CD4-positive, alpha-beta T cell treated with Interleukin-15 for 4 hours (primary cell): ENCODE data around the gene IYD.
"Not testable (repeated sequence)": the region's sequence is repeated elsewhere in the genome, so short reads cannot be mapped to it uniquely, and the experiment has no call there.

Experiments used
- DNase-seq: peaks from one replicate; pipeline ENCODE4 v3.0.0-alpha.2; 2020; ENCODE audit warnings: low spot score

Gene IYD

GRCh38 chr6:150352321-150353296 lies 16.2 kb upstream of the IYD start:
- no peak for DNase-seq

GRCh38 chr6:150353445-150353844 lies 15.4 kb upstream of the IYD start:
- no peak for DNase-seq

- DNase-seq, result no peak
Observed at GRCh38 chr6:150354754-150355571, 13.8 kb upstream of the IYD start.

DNA sequence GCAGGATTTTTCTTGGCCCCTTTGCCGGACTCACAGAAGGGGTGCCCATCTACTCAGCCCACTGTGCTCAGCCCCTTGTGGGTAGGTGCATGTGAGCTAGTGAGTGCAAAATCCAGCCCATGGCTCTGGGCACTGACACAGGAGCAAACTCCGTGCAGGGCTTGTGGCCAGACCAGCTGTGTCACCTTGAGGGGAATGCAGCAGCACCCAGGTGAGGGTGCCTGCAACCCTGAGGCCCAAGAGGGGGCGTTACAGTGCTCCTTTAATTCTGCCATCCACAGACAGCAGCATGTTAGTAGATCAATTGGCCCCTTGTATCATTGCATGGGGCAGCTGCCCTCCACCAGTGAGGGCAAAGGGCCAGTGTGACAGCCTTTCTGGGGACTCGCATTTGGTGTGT lies 12.9 kb upstream of the IYD start:
- DNase-seq, result no peak

GRCh38 chr6:150361876-150362275 lies 6.9 kb upstream of the IYD start:
- DNase-seq, result no peak

- no peak for DNase-seq
Observed at GRCh38 chr6:150363733-150364132, 5.1 kb upstream of the IYD start.

DNA sequence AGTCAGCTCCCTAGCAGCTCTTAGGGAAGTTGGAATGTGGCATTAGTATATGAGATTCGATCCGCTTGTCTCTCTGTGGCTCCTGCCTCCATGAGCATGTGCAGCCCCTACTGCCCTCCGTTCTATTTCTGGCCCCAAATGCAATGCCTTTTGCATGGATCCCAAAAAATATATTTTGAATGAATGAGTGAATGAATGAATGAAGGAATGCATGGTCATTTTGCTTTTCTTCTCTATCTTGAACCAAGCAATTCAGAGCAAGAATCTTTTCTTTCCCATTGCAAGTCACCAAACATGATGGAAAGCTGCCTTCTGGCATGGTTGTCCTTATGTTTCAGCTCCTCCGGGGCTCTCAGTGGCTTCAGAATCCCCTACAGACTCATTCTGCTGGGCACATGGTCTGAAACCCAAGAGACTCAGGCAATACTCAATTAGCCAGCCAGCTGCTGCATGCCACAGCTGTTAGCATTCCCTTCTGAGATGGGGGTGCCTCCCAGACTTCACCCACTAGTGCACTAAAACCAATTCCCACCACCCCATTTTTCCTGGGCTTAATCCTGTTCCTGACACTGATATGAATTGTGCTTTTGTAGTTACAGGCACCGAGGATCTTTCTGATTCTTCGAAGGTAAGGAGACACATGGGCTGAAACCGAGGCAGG lies 2.6 kb upstream of the IYD start:
- DNase-seq, result no peak

DNA sequence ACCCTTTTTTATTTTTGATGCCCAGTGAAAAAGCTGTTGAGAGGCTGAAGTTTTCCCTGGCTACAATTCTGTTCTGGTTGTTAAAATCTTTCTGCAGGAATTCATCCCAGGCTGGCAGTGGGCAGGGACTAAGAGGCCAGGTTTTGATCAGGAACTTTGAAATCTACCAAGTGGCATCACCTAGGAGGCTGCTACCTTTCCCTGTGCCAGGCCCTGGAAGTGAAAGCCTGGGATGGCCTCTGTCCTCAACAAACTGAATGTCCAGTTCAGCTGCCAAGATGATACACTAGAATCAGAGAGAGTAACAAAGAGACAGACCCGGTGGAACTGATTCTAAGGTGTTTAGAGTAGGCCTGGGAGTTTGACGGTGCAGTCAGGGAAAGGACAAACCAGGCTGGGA lies 596 bp downstream of the IYD start:
- DNase-seq, result no peak

DNA sequence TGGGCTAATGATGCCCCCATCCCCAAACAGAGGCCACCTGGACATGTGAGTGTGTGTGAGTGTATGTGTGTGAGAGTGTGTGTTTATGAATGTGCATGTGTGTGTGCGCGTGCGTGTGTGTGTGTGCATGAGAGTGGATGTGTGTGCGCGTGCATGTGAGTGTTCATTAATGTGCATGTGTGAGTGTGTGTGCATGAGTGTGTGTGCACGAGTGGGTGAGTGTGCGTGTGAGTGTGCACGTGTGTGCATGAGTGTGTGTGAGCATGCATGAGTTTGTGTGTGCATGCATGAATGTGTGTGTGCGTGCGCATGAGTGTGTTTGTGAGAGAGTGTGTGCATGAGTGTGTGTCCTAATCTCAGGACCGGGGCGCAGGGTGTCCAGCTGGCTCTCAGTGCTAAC lies 1.3 kb downstream of the IYD start:
- no peak for DNase-seq

DNA sequence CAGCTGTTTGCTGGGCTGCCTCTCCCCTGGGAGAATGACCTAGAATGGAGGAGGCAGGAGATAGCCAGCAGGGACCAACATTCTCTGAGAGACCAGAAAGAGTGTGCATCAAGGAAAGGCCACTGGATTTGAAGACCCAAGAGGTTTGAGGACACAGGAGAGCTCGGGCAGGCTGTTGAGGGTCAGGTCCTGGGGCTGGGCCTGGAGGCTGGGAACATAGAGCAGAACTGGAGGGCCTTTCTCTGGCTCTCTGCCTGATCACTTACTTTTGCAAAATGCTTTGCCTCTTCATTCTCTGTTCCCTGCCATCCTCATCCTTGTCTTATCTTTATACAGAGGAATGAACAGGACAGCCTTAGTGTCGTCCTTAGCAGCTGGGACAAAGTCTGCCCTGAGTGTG lies 2.5 kb downstream of the IYD start:
- no peak for DNase-seq

- DNase-seq, result no peak
Observed at GRCh38 chr6:150372051-150372450, 3.2 kb downstream of the IYD start.

DNA sequence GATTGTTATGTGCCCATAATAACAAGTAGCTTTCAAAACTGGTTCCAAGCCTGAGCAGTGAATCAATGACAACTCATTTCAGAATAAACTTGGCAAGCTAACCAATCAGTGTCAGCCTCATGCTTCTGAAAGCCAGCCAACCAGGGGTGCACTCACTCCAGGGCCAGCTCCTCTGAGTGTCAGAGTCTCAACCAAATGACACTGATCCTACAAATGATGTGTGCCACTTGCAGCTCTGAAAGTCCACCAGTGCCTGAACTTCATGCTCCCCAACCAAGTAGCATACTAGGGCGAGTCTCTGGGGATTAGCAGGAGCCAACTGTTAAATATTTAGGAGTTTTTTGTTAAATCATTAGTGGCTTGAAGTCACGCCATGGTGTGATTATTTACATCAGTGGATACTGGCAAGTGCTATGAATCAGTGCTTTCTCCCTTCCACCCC lies 4.5 kb downstream of the IYD start:
- no peak for DNase-seq

DNA sequence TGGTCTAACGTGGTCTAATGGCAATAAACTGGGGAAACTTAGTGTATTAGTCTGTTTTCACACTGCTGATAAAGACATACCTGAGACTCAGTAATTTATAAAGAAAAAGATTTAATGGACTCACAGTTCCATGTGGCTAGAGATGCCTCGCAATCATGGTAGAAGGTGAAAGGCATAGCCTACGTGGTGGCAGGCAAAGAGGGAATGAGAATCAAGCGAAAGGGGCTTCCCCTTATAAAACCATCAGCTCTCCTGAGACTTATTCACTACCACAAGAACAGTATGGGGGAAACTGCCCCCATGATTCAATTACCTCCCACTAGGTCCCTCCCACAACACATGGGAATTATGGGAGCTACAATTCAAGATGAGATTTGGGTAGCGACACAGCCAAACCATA lies 5.5 kb downstream of the IYD start:
- not testable (repeated sequence) for DNase-seq

GRCh38 chr6:150377211-150377781 lies 8.5 kb downstream of the IYD start:
- no peak for DNase-seq

GRCh38 chr6:150380256-150380655 lies 11.4 kb downstream of the IYD start:
- no peak for DNase-seq

GRCh38 chr6:150382171-150382570 lies 13.4 kb downstream of the IYD start:
- DNase-seq, result no peak

DNA sequence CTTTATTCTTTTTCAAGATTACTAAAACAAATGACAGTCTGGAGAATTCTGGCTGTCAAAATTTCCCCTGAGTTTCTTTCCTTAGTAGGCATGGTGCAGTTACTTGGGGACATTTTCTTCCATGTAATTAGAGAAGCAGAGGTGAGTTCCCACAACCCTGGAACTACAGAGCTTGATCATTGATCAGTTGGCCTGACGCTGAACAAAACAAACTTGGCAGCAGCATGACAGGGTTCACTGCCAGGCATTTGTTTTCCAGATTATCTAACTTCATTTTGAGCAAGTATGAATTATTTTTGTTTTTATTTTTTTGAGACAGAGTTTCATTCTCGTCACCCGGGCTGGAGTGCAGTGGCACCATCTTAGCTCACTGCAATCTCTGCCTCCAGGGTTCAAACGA lies 22.6 kb downstream of the IYD start:
- DNase-seq, result no peak

DNA sequence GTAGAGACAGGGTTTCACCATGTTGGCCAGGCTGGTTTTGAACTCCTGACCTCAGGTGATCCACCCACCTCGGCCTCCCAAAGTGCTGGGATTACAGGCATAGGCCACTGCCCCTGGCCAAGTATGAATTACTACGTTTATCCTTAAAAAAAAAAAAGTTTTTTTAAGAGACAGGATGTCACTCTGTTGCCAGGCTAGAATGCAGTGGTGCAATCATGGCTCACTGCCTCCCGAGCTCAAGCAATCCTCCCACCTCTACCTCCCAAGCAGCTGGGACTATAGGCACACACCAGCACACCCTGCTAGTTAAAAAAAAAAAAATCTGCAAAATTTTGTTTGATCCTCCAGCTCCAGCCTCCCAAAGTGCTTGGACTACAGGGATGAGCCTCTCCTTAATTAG lies 23.1 kb downstream of the IYD start:
- DNase-seq, result no peak

- DNase-seq, result no peak
Observed at GRCh38 chr6:150392452-150393220, 23.8 kb downstream of the IYD start.

DNA sequence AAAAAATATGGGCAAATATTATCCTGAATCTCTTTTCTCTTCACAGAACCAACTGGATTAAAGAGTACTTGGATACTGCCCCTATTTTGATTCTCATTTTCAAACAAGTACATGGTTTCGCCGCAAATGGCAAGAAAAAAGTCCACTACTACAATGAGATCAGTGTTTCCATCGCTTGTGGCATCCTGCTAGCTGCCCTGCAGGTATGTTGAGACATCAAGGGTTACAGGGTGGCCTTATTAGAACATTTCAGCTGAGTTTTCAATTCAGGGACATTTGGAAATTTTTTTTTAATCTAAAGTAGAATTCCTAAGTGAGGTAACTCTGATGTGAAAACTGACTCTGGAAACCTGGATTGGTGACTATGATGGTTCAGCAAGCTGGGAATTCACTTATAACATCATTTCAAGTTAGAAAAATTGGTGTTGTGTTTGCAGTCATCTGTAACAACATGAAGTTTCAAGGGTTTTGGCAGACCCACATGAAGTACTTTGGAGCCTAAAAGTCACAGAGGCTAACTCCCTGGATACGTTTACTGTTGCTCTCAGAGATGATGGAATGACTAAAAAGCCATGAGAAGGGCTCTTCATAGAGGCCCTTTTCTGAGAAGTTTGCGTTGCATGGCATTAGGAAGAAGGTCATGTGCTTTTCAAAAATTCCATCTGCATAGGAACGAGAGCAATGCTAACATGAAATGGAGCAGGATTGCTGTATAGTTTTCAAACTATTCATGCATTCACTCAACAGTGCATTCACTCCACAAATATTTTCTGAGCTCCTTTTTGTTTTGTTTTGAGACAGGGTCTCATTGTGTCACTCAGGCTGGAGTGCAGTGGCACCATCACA lies 25.5 kb downstream of the IYD start:
- DNase-seq, result no peak
